ENCODE data around the gene PRR35.

PRR35 gene

DNA sequence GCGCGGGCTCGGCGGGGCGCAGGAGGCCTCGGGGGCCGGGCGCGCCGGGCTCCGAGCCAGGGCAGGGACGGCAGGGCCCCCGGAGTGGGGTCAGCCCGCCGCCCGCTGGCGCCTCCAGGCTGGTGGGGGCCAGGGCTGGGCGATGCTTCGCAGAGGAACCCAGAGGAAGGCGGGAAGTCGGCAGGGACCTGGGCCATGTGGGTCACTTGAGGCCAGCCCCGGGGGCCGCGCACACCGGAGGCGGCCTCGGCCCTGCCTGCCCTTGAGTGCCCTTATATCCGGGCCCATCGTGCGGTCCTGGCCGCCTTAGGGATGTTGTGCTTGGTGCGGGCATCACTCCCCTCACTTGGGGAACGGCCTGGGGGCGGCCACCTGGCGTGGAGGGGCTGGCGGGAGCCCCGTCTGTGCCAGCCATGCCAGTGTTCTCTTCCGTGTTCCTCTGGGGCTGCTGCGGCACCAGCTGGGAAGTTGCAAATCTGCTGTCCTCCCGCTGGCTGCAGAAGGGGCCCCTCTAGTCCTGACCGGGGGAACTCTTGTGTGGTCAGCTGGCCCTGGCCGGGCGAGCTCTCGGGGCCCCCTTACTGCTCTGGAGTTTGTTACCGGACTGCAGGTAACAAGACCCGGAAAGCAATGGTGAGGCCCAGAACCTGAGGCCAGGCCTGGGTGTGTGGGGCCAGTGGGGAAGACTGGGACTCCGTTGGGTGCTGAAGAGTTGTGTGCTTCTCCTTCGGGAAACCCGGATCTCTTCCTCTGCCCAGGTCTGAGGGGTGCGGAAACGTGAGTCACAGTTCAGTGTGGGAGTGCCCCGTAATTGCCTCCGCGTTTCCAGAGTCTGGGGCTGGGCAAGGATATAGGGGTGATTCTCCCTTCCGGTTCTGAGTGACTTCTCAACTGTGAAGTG is 31.8 kb upstream of the PRR35 start:
- DNase-seq (ENCODE audit: low read depth), result peak; percentile 27

- DNase-seq (ENCODE audit: low read depth), result no peak
Measured at GRCh38 chr16:529012-529575, 31.1 kb upstream of the PRR35 start.

- no peak for DNase-seq (ENCODE audit: low read depth)
Measured at GRCh38 chr16:530111-530817, 29.9 kb upstream of the PRR35 start.

GRCh38 chr16:531494-532125 is 28.6 kb upstream of the PRR35 start:
- DNase-seq (ENCODE audit: low read depth), result no peak

DNA sequence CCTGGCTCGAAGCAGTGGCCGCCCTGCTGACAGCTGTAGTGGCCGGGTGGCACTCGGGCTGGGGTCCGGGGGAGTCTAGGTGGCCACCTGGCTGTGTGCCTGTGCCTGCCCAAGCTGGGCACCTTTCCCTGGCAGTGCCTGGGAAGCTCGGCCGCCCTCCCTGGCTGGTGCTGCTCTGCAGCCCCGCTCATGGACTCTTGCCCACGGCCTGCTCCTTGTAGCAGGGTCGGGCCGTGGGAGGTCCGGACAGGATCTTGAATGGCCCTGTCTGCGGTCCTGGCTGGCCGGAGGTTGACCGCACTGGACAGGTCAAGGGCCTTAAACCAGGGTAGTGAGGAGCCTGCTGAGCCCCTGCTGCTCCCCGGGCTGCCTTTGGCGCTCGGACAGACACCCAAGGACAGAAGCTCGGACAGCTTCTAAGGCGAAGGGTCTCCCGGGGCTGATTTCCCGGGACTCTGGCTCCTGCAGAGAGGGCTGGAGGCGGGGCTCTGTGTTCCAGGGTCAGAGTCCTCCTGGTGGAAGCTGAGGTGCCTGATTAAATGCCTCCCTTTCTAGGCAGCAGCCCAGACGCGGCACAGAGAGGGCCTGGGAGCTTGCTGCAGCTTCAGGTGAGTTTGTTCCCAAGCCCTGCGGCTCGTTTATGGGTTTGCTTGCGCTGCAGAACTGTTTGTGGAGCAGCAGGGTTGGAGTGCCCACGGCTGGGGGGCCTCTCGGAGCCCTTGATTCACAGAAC is 26.6 kb upstream of the PRR35 start:
- no peak for DNase-seq (ENCODE audit: low read depth)

DNA sequence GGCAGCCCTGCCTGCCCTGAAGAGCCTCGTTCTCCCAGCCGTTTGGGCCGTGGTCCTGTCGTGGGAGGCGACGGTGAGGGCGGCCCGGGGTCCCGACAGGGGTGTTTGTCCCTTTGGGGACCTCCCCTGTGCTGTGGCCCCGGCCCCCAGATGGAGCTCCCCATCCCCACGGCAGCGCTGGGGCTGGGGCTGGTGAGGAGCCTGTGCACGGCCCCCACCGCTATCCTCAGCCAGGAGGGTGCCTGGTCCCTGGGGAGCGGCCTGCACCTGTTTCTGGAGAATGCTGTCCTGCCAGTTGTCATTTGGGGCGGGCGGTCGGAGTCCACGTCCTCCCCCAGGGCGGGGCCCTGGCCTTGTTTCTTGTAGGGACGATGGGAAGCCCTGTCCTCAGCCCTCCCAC is 26.1 kb upstream of the PRR35 start:
- DNase-seq (ENCODE audit: low read depth), result no peak

GRCh38 chr16:534856-535445 is 25.2 kb upstream of the PRR35 start:
- DNase-seq (ENCODE audit: low read depth), result no peak

DNA sequence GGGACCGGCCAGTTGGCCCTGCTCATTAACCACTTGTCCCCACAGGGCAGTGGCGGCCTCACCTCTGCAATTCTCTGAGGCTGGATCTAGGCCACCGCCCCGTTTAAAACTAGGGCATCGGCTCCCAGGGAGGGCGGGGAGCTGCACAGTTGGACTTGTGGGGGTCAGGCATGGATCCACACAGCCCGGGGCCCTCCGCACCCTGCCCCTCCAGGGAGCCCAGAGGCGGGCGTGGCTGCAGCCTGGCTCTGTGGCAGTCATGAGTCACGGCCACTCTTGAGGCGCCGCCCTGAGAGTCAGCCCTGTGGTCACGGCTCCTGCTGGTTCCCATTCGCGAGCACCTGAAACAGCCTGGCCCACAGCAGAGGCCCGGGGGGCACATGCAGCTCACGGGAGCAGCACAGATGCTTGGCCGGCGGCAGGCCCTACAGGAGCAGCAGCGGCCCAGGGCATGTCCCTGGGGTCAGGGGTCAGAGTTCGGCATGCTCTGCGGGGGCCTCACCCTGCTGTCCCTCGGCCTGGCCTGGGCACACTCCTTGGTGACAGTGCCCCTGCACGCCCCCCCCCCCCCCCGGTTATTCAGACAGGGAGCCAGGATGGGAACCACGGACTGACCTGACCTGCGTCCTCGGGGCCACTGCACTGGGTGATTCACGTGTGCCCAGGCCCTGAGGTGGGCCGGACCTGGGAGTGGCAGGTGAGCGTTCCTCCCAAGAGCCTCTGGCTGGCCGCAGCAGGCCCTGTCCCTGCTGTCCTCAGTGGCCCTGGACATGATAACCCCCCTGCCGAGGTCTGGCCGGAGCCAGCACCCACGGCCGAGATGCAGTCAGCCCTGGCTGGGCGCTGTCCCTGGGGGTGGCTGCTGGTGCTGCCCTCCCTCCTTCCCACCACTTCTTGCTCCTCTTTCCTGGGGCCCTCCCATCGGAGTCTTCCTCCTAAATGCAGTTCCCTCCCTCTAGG is 24.5 kb upstream of the PRR35 start:
- DNase-seq (ENCODE audit: low read depth), result no peak

- DNase-seq (ENCODE audit: low read depth), result no peak
Measured at GRCh38 chr16:536746-537145, 23.4 kb upstream of the PRR35 start.

DNA sequence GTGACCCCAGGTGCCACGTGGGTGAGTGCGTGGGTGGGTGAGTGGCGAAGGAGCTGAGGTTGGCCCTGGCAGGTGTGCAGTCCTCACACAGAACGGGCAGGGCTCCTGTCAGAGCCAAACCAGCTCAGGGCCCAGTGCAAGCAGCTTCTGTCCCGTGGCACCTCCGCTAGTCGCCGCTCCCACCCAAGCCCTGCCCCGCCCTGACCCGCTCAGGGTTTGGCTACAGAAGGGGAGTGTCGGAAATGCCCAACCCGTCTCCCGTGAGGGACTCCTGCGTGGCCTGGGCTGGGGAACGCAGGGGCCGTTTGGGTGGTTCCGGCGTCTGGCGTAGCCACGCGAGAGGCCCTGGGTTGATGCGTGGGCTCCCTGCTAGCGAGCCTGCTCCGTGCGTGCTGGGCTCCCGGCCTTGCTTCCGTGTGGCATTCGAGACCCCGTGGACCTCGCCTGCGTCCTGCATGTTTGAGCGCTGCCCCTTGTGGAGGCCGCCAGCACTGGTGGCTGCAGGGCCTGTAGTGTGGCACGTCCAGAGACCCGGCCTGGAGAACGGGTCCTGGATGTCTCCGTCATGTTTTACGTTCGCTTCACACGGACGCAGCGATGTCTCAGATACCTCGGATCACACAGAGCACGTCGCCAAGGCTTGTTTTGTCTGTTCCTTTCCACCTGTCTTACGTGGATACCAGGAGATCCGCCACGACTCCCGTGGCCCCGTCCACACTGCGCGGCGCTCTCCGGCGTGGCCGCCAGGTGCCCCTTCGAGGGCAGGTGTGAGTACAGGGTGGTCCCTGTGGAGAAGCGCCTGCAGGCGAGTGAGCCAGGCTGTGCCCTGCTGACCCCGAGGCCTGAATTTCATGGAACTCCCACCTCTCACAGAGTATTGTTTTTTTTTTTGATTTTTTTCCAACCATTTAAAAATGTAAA is 22.5 kb upstream of the PRR35 start:
- no peak for DNase-seq (ENCODE audit: low read depth)

DNA sequence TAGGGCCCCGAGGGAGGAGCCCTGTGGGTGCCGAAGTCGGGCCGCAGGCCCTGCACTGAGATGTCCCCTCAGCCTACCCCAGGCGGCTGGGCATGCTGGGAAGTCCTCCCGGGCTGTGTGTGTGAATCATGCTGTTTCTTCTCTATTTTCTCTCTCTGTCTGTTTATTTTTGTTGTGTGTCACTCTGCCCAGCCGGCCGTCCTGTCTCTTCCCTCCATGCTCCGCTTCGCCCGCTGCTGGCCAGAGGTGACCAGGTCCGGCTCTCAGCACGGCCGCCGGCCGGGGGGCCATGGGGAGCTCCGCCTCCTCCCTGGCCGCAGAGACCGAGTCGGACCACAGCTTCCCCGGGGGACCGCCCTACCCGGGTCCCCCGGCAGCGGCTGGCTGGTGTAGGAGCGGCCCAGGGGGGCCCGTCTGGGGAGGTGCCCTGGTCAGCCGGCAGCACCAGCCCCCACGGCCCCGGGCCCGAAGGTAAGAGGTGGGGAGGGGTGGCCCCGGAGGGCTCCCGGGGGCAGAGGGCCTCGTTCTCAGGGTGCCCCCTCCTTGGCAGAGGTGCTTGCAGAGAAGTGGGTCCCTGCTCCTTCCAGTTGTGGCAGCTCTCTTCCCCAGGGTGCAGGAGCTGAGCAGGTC is 20.2 kb upstream of the PRR35 start:
- DNase-seq (ENCODE audit: low read depth), result no peak

DNA sequence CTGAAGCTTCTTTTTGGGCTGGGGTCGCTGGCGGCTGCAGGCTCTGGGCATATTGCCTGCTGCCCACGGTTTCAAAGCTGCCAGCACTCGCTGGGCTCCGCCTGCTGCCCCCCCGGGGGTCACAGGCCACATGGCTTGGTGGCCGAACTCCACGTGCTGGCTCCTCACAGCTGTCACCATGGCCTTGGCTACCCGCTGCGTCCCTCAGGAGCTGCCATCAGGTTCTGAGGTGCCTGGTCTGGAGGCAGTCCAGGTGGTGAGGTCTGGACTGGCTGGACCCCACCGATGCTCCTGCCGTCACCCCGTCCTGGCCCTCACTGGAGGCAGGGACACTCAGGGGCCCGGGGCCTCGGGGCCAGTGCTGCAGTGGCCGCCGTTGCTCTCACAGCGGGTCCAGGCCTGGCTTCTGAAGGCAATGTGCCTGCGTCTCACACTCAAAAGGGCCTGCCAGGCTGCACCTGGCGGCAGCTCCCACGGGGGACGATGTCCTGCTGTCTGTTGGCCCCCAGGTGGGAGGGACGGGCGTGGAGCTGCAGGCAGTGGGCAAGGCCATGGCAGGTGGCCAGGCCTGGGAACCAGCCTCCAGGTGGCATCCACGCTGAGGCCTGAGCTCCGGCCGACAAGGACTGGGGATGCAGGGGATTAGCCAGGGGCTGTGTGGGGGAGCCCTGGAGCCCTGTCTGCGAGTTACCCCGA is 19.4 kb upstream of the PRR35 start:
- DNase-seq (ENCODE audit: low read depth), result no peak

- DNase-seq (ENCODE audit: low read depth), result no peak
Measured at GRCh38 chr16:543301-544164, 16.7 kb upstream of the PRR35 start.

DNA sequence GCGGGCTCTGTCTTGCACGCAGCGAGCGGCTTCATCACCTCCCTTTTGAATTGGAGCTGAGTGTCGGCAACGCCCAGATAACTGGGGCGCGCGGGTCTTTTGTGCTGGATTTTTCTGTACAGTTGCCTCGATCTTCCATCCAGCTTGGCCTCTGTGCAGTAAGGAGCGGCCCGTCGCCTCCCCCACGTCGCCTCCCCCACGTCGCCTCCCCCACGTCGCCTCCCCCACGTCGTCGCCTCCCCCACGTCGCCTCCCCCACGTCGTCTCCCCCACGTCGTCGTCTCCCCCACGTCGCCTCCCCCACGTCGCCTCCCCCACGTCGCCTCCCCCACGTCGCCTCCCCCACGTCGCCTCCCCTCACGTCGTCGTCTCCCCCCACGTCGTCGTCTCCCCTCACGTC is 15.7 kb upstream of the PRR35 start:
- no peak for DNase-seq (ENCODE audit: low read depth)

DNA sequence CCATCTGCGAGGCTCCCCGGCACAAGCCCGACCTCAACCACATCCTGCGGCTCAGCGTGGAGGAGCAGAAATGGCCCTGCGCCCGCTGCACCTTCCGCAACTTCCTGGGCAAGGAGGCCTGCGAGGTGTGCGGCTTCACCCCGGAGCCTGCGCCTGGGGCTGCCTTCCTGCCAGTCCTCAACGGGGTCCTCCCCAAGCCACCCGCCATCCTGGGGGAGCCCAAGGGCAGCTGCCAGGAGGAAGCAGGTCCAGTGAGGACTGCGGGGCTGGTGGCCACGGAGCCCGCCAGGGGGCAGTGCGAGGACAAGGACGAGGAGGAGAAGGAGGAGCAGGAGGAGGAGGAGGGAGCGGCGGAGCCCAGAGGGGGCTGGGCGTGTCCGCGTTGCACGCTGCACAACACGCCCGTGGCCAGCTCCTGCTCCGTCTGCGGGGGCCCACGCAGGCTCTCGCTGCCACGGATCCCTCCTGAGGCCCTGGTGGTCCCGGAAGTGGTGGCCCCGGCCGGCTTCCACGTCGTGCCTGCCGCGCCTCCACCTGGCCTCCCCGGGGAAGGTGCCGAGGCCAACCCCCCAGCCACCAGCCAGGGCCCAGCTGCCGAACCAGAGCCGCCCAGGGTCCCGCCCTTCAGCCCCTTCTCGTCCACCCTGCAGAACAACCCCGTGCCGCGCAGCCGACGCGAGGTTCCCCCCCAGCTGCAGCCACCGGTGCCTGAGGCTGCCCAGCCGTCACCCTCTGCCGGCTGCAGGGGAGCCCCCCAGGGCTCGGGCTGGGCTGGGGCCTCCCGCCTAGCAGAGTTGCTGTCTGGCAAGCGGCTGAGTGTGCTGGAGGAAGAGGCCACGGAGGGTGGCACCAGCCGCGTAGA is 13.1 kb upstream of the PRR35 start:
- peak; percentile 31 for DNase-seq (ENCODE audit: low read depth)

GRCh38 chr16:548586-548985 is 11.6 kb upstream of the PRR35 start:
- no peak for DNase-seq (ENCODE audit: low read depth)

Data from stimulated activated CD4-positive, alpha-beta T cell treated with anti-CD3 and anti-CD28 coated beads, Interleukin-2, amount 100 ng/mL, for 4 hours (primary cell).